GM12878 (cell line): Measurements from ENCODE around the gene BOLA2B. TPM values are rescaled to one million over a fixed set of nuclear protein-coding genes. Genes with fewer than 3 reads are reported as not detected.

Experiments
- BACH1 ChIP-seq: fragments of 450-650 bp; IDR thresholded peaks from 2 replicates; pipeline ENCODE4 v1.6.1; 2017; ENCODE audit warnings: mild to moderate bottlenecking, borderline replicate concordance
- EP300 ChIP-seq, 2 experiments: fragments of 150-350 bp in 1 of 2; IDR thresholded peaks; 2 replicates each; pipeline ENCODE4 v1.6.1; 2011 to 2012; ENCODE audit warnings: low read depth in 2 of 2, low read length in 2 of 2, borderline replicate concordance in 1 of 2, improper control_type of control experiment in 1 of 2, inconsistent platforms in 1 of 2; ENCODE audit not compliant: control insufficient read depth in 1 of 2
- GATAD2B ChIP-seq: fragments of 450-650 bp; conservative IDR thresholded peaks from 2 replicates; pipeline ENCODE4 v1.6.1; 2017; ENCODE audit warnings: low read depth, mild to moderate bottlenecking, moderate library complexity
- HCFC1 ChIP-seq: fragments of 150-350 bp; IDR thresholded peaks from 2 replicates; pipeline ENCODE4 v1.6.1; 2014; ENCODE audit warnings: low read length
- MEF2A ChIP-seq: IDR thresholded peaks from 2 replicates; pipeline ENCODE4 v1.6.1; 2011; ENCODE audit warnings: low read depth, mild to moderate bottlenecking, low read length, moderate library complexity; ENCODE audit not compliant: insufficient read depth
- NR2F1 ChIP-seq: fragments of 450-650 bp; conservative IDR thresholded peaks from 2 replicates; pipeline ENCODE4 v1.6.1; 2017; ENCODE audit warnings: mild to moderate bottlenecking
- NRF1 ChIP-seq: conservative IDR thresholded peaks from 2 replicates; pipeline ENCODE4 v1.6.1; 2011; ENCODE audit warnings: mild to moderate bottlenecking, low read depth, low read length, improper control_type of control experiment
- PAX5 ChIP-seq: IDR thresholded peaks from 2 replicates; pipeline ENCODE4 v1.6.1; 2011; ENCODE audit warnings: low read depth, low read length, borderline replicate concordance
- PML ChIP-seq: IDR thresholded peaks from 2 replicates; pipeline ENCODE4 v1.6.1; 2012; ENCODE audit warnings: low read length, inconsistent platforms
- POLR2AphosphoS5 ChIP-seq: IDR thresholded peaks from 2 replicates; pipeline ENCODE4 v1.6.1; 2011; ENCODE audit warnings: mild to moderate bottlenecking, low read length, inconsistent platforms
- REST ChIP-seq: IDR thresholded peaks from 2 replicates; pipeline ENCODE4 v1.6.1; 2012; ENCODE audit warnings: mild to moderate bottlenecking, low read depth, low read length
- SMAD1 ChIP-seq: fragments of 450-650 bp; IDR thresholded peaks from 2 replicates; pipeline ENCODE4 v1.6.1; 2018; ENCODE audit warnings: mild to moderate bottlenecking, low read depth; ENCODE audit not compliant: partially characterized antibody
- SMC3 ChIP-seq: IDR thresholded peaks from 2 replicates; pipeline ENCODE4 v1.6.1; 2011; ENCODE audit warnings: low read length, improper control_type of control experiment, borderline replicate concordance
- SP1 ChIP-seq: IDR thresholded peaks from one replicate; pipeline ENCODE4 v1.6.1; 2011; ENCODE audit warnings: low read depth, low read length
- STAT1 ChIP-seq: fragments of 450-650 bp; conservative IDR thresholded peaks from 2 replicates; pipeline ENCODE4 v1.6.1; 2014; ENCODE audit warnings: antibody characterized with exemption, mild to moderate bottlenecking
- ZNF217 ChIP-seq: fragments of 450-650 bp; IDR thresholded peaks from 2 replicates; pipeline ENCODE4 v1.6.1; 2017; ENCODE audit warnings: antibody characterized with exemption, mild to moderate bottlenecking
- ZNF274 ChIP-seq: IDR thresholded peaks from one replicate; pipeline ENCODE4 v1.8.0; 2011; ENCODE audit not compliant: insufficient read length, insufficient read depth
- ZNF384 ChIP-seq: IDR thresholded peaks from 2 replicates; pipeline ENCODE4 v1.6.1; 2012; ENCODE audit warnings: low read depth, mild to moderate bottlenecking, low read length, improper control_type of control experiment, borderline replicate concordance
- ZZZ3 ChIP-seq: IDR thresholded peaks from 2 replicates; pipeline ENCODE4 v1.6.1; 2011; ENCODE audit warnings: low read depth; ENCODE audit not compliant: control insufficient read depth, insufficient read length
- polyA plus RNA-seq, 11 experiments: library from polyadenylated mRNA; depleted of rRNA in 4 of 11; unstranded in 6 of 11; stranded (reverse) in 5 of 11; fragments of >200 nt; fragmentation: Nextera tagmentation in 4 of 11; fragmentation: Illumina TruSeq in 1 of 11; extraction: Ambion mirVana in 4 of 11; extraction: Trizol in 1 of 11; gene quantifications; 1 replicate in 1 of 11; 2 replicates in 10 of 11; pipeline versions ENCODE4 v1.2.1 to v1.2.3, GENCODE V29; 2011 to 2016; ENCODE audit warnings: inconsistent platforms in 2 of 11, missing spikeins in 2 of 11, low read depth in 1 of 11
- total RNA-seq, 4 experiments: library from RNA; depleted of rRNA in 3 of 4; stranded (reverse); fragments of >200 nt in 3 of 4; fragmentation: Illumina TruSeq in 1 of 4; extraction: Trizol in 1 of 4; gene quantifications; 2 replicates each; pipeline versions ENCODE4 v1.2.1 to v1.2.3, GENCODE V29; 2013 to 2021
- TF ChIP-seq, protein P1 (sequence below): fragments of 450-650 bp; IDR thresholded peaks from 2 replicates; pipeline ENCODE4 v1.6.1; 2017; ENCODE audit warnings: mild to moderate bottlenecking, low read depth, inconsistent platforms; ENCODE audit not compliant: poor library complexity, severe bottlenecking
- TF ChIP-seq, protein P2 (sequence below): fragments of 450-650 bp; IDR thresholded peaks from 2 replicates; pipeline ENCODE4 v1.6.1; 2016; ENCODE audit warnings: mild to moderate bottlenecking, moderate library complexity, borderline replicate concordance

Gene BOLA2B
- total and polyA plus RNA-seq, 10 of the 15 experiments (the other 5 are each of a cell fraction or from before 2014, with no cell fraction given) = 39.9 to 292 (median 130) TPM

DNA sequence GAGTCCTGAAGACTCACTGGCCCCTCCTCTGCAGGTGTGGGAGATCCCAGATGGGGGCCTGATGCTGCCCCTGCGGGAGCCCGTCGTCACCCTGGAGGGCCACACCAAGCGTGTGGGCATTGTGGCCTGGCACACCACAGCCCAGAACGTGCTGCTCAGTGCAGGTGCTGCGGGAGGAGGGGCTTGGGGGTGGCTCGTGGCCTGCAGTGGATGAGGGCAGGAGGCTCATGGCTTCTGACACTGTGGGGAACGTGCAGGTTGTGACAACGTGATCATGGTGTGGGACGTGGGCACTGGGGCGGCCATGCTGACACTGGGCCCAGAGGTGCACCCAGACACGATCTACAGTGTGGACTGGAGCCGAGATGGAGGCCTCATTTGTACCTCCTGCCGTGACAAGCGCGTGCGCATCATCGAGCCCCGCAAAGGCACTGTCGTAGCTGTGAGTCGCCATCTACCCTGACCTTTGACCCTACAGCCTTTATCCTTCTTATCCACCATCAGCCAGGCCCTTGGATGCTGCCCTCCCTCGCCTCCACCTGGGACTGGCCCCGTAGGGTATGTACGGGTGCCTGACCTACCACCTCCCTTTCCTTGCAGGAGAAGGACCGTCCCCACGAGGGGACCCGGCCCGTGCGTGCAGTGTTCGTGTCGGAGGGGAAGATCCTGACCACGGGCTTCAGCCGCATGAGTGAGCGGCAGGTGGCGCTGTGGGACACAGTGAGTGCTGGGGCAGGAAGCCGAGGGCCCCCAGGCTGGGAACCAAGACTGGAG, 6.5 kb downstream of the BOLA2B start (continued):
- TF ChIP-seq GATAD2B = no peak; the same call in 1 of the 2 replicates
- TF ChIP-seq ZNF274 = no peak
- no peak for TF ChIP-seq ZZZ3
- TF ChIP-seq, protein P1, sequence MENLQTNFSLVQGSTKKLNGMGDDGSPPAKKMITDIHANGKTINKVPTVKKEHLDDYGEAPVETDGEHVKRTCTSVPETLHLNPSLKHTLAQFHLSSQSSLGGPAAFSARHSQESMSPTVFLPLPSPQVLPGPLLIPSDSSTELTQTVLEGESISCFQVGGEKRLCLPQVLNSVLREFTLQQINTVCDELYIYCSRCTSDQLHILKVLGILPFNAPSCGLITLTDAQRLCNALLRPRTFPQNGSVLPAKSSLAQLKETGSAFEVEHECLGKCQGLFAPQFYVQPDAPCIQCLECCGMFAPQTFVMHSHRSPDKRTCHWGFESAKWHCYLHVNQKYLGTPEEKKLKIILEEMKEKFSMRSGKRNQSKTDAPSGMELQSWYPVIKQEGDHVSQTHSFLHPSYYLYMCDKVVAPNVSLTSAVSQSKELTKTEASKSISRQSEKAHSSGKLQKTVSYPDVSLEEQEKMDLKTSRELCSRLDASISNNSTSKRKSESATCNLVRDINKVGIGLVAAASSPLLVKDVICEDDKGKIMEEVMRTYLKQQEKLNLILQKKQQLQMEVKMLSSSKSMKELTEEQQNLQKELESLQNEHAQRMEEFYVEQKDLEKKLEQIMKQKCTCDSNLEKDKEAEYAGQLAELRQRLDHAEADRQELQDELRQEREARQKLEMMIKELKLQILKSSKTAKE = no peak
- peak; percentile 99 for TF ChIP-seq NR2F1
- TF ChIP-seq PML = no peak
- peak; percentile 18 for TF ChIP-seq SP1
- no peak for TF ChIP-seq ZNF217
- TF ChIP-seq SMAD1 = no peak
- TF ChIP-seq HCFC1 = no peak
- TF ChIP-seq BACH1 = peak; percentile 74
- peak; percentile 59; the same call in 1 of the 2 replicates for TF ChIP-seq SMC3
- no peak for TF ChIP-seq STAT1
- TF ChIP-seq PAX5 = 0 out of 2 replicates have a peak, but pooled peaks have one; percentile 49
- TF ChIP-seq, protein P2, sequence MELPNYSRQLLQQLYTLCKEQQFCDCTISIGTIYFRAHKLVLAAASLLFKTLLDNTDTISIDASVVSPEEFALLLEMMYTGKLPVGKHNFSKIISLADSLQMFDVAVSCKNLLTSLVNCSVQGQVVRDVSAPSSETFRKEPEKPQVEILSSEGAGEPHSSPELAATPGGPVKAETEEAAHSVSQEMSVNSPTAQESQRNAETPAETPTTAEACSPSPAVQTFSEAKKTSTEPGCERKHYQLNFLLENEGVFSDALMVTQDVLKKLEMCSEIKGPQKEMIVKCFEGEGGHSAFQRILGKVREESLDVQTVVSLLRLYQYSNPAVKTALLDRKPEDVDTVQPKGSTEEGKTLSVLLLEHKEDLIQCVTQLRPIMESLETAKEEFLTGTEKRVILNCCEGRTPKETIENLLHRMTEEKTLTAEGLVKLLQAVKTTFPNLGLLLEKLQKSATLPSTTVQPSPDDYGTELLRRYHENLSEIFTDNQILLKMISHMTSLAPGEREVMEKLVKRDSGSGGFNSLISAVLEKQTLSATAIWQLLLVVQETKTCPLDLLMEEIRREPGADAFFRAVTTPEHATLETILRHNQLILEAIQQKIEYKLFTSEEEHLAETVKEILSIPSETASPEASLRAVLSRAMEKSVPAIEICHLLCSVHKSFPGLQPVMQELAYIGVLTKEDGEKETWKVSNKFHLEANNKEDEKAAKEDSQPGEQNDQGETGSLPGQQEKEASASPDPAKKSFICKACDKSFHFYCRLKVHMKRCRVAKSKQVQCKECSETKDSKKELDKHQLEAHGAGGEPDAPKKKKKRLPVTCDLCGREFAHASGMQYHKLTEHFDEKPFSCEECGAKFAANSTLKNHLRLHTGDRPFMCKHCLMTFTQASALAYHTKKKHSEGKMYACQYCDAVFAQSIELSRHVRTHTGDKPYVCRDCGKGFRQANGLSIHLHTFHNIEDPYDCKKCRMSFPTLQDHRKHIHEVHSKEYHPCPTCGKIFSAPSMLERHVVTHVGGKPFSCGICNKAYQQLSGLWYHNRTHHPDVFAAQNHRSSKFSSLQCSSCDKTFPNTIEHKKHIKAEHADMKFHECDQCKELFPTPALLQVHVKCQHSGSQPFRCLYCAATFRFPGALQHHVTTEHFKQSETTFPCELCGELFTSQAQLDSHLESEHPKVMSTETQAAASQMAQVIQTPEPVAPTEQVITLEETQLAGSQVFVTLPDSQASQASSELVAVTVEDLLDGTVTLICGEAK = no peak
- TF ChIP-seq ZNF384 = no peak
- no peak for TF ChIP-seq EP300 (IDR thresholded peaks at IDR 0.05; ENCODE audit: borderline replicate concordance in 1 of 2, control insufficient read depth in 1 of 2, low read depth in 2 of 2, low read length in 2 of 2)
- peak; percentile 86 for TF ChIP-seq POLR2AphosphoS5
- no peak for TF ChIP-seq MEF2A
- no peak for TF ChIP-seq NRF1
- no peak for TF ChIP-seq REST
